CD4-positive, alpha-beta T cell treated with Interleukin-17A for 1 hour (primary cell): ENCODE results near the gene THEMIS2.
"Not testable (repeated sequence)": the region's sequence is repeated elsewhere in the genome, so short reads cannot be mapped to it uniquely, and the experiment has no call there.

ENCODE experiments used
- DNase-seq: peaks from one replicate; pipeline ENCODE4 v3.0.0-alpha.2; 2020

Gene THEMIS2

DNA sequence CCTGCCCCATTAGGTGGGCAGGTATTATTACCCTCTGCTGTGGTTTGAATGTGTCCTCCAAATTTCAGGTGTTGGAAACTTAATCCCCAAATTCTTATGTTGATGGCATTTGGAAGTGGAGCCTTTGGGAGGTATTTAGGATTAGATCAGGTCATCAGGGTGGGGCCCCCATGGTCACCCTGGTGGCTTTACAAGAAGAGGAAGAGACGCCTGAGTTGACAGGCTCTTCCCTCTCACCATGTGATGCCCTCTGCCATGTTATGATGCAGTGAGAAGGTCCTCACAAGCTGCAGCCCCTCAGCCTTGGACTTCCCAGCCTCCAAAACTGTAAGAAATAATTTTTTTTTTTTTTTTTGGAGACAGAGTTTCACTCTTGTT, 8.8 kb upstream of the THEMIS2 start:
- peak; percentile 17 for DNase-seq

DNA sequence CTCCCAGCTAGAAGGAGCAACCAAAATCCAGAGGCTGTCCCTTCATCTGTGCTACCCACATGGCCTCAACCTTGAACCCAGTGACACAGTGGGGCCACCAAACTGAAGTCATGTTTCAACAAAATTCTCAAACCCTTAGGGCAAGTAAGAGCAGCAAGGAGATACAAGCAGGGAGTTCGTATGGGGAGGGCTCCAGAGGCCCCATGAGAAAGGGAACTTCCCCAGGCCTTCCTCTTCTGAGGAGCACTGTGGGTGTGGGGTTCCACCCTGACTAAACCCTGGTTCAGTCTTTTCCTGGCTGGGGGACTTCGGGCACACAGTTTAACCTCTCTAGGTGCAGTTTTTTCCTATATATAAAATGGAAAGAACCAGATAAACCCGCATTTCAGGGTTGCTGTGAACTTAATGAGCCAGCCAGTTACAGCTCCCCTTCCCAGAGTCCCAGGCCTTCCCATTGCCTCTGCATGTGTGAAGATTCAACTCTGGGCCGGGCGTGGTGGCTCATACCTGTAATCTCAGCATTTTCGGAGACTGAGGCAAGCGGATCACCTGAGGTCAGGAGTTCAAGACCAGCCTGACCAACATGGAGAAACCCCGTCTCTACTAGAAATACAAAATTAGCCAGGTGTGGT, 8.0 kb upstream of the THEMIS2 start:
- peak; percentile 50 for DNase-seq

DNA sequence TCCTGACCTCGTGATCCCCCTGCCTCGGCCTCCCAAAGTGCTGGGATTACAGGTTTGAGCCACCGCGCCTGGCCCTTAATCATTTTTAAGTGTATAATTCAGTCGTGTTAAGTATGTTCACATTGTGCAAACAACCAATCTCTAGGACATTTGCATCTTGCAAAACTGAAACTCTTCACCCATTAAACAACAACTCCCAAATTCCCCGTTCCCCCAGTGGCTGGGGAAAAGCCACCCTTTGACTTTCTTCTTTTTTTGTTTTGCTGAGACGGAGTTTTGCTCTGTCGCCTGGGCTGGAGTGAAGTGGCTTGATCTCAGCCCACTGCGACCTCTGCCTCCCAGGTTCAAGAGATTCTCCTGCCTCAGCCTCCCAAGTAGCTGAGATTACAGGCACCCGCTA, 6.5 kb upstream of the THEMIS2 start:
- no peak for DNase-seq

DNA sequence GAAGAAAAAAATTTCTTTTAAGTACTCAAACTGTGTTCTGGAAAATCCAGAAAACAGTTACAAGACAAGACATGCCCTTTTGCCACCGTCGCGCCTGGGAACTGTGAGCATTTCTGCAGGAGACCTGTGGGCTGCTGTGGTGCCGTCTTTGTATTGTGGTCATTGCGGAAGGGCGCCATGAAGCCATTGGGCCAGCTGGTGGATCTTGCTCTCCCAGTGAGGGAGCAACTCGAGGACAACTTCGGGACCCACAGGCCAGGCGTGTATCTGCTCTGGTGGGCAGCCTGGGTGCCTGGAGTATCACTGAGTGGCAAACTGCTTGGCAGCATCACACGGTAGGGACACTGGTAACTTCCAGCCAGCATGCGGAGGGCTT, 3.8 kb upstream of the THEMIS2 start:
- no peak for DNase-seq

DNA sequence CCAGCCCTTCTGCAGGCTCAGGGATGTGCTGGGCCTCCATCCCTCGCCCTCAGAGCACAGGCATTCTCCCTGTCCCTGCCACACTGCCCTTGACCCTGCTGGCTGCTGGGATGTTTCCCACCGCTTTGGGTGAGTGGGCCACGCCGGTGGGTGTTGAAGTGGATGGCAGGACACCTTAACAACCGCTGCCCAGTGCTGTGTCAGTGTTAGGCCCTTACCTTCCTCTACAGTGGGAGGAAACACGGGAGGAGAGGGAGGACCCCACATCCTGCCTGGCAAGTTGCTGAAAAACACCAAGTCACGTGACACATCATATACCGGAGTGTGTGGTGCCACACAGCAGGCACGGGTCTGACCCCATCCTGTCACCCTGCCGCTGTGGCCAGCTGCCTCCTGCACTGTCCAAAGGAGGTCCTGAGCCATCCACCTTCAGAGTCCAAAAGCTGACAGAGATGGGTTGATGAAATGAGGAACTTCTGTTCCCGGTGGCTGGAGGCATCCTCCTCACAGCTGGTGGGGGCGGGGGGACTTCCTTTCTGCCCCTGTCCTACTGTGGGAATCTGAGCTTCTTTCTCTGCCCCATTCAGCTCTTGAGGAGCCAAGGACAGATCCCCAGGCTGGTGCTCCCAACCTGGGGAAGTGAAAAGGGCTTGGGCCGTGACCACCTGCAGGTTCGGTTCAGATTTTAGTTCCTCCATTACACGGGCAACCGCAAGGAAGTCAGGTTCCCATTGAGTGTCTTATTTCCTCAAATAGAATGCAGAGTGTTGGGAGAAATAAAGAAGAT, 3.2 kb upstream of the THEMIS2 start:
- DNase-seq, result peak; percentile 82

DNA sequence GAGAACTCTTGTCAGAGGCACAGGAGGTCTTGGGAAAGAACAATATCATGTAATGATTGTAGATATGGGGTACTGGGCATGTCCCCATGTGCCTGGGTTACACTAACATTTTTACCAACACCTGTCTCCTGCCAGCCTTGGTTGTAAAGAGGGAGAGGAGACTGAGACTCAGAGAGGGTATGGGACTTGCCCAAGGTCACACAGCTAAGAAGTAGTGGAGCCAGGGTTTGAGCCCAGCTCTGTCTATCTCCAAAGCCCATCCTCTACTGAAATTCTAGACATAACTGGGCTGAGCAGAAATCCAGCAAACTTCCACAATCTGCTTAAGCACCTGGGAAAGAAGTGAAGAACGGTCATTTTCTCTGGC, 2.6 kb upstream of the THEMIS2 start:
- no peak for DNase-seq

DNA sequence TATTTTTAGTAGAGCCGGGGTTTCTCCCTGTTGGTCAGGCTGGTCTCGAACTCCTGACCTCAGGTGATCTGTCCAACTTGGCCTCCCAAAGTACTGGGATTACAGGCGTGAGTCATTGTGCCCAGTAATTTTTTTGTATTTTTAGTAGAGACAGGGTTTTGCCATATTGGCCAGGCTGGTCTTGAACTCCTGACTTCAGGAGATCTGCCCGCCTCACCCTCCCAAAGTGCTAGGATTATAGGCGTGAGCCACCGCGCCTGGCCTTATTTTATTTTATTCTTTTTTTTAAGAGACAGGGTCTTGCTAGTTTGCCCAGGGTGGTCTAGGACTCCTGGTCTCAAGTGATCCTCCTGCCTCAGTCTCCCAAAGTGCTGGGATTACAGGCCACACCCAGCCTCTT, 1.3 kb upstream of the THEMIS2 start:
- DNase-seq, result not testable (repeated sequence)

DNA sequence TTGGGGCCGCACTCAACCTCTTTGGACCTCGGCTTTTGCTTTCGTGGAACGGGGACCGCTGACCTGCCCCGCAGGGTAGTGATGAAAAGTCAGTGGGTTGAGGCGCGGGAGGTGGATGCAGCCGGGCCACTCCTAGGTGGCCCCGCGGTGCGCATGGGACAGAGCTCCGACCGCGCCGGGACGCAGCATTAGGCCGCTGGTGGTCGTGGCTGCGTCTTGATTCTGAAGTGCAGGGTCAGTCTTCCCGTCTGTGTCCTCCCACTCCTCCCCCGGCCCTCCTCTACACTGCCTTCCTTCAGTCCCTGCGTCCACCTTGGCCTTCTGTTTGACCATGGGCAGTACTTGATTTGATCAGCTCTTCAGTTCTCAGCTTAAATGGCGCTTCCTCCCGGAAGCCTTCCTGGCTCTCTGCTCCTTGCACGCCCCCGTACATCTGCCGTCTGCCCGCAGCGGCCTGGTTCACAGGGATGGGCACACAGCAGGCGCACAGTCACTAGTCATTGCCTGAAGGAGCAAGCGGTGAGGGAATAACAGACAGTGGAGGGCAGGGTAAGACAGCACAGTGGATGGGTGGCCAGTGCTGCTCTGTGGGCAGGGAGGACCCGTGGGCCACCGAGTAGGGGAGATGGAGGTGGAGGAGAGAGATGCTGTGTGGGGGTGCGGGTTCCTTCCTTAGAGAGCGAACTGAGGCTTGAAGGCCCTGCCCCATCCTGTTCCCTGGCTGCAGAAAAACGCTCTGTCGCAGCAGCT, 633 bp downstream of the THEMIS2 start:
- peak; percentile 29 for DNase-seq

DNA sequence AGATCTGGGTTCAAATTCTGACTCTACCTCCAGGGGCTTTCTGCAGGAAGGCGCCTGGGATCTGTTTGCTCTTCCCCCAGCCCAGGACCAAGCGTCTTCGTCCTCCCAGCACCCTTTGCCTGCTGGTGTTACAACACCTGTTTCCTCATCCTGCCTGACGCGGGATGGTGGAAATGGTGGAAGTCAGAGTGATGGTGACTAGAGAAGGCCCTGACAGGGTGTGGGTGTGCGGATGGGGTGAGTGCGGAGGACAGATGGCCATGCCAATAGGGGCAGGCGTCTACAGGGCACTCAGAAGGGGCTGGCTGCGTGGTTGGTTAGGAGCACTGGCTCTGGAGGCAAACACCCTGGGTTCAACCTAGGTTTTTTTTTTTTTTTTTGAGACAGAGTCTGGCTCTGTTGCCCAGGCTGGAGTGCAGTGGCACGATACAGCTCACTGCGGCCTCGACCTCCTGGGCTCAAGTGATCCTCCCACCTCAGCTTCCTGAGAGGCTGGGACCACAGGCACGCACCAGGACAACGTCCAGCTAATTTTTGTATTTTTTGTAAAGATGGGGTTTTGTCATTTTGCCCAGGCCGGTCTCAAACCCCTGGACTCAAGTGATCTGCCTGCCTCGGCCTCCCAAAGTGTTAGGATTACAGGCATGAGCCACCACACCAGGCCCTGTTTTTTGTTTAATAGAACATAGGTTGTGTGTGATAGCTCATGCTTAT, 1.5 kb downstream of the THEMIS2 start:
- peak; percentile 31 for DNase-seq

DNA sequence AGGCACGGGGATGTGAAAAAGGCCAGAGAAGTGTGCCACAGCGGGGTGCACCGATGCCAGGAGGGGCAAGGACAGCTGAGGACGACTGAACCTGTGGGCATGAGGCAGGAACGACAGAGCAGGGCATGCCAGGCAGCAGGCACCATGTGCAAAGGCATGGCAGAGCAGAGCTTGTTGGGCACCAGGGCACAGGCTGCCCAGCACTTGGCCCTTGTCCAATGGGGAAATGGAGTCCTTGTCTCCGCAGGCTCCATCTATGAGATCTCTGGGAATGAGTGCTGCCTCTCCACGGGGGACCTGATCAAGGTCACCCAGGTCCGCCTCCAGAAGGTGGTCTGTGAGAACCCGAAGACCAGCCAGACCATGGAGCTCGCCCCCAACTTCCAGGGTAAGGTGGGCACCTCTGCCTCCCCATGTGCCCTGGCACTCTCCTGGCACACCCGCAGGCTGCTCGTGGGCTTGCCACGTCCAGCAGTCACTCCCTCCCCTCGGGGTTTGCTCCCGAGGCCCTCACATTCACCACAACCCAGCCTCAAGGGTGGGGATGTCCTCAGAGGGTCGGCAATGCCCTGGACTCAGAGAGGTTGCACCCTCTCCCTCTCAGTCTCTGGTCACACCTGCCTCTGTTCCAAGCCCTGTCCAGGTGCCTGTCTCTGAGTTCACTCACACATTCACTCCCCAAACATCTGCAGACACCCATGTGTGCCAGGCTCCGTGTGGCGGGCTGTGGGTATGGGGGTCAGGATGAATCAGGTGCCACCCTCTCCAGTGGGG, 4.2 kb downstream of the THEMIS2 start:
- DNase-seq, result no peak

DNA sequence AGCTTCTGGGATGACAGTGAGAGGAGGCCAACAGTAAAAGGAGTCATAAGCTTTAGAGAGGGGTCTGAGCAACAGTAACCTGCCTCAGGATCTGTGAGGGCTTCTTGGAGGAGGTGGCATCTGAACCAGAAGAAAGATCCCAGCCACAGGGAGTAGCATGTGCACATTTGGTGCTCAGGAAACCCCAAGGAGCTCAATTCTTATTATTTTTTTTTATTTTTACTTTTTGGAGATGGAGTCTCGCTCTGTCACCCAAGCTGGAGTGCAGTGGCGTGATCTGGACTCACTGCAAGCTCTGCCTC, 4.7 kb downstream of the THEMIS2 start:
- no peak for DNase-seq

DNA sequence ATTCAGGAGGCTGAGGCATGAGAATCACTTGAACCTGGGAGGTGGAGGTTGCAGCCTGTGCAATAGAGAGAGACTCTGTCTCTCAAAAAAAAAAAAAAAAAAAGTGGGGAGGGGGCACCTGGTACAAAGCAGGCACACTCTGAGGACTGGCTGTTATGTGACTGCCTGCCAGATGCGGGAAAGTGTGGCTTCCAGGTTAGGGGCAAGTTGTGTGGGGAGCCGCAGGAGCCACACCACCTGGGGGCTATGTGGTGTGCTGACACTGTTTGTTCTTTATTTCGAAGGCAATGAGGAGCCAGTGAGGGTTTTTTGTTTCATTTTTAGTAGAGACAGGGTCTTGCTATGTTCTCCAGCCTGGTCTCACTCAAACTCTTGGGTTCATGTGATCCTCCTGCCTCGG, 5.7 kb downstream of the THEMIS2 start:
- no peak for DNase-seq

DNA sequence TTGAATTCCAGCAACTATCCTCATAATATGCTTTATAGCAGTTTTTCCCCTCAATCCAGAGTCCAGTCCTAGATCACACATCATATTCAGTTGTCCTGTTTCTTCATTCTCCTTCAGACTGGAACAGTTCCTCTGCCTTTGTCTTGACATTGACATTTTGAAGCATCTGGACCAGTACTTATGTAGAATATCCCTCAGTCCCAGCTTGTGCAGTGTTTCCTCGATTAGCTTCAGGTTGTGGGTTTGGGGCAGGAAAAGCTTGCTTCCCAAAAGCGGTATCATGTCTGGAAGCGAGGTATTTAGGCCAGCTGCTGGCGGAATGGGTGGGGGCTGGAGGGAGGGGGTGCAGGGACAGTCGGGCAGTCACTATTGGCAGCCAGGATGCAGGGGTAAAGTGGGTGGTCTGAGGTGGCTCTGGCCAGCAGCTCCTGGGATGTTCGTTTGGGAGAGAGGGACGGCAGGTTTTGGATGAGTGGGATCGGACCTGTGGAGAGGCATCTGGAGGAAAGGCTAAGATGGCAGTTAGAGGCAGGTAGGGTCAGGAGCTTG, 6.5 kb downstream of the THEMIS2 start:
- no peak for DNase-seq

DNA sequence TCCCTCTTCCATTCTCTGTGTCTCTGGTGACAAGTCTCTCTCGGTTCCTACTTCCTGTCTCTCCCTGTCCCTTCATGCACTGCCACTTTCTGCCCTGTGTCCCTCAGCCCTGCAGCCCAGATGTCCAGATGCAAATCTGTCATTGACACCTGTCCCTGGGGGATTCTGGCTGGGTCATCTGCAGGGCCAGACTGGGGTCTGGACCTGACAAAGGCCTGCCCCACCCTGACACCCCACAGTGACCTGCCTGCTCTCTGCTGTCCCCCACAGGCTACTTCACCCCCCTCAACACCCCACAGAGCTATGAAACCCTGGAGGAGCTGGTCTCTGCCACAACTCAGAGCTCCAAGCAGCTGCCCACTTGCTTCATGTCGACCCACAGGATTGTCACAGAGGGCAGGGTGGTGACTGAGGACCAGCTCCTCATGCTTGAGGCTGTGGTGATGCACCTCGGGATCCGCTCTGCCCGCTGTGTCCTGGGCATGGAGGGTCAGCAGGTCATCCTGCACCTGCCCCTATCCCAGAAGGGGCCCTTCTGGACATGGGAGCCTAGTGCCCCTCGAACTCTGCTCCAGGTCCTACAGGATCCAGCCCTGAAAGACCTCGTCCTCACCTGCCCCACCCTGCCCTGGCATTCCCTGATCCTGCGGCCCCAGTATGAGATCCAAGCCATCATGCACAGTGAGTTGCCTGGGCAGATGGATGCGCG, 7.2 kb downstream of the THEMIS2 start:
- DNase-seq, result no peak

DNA sequence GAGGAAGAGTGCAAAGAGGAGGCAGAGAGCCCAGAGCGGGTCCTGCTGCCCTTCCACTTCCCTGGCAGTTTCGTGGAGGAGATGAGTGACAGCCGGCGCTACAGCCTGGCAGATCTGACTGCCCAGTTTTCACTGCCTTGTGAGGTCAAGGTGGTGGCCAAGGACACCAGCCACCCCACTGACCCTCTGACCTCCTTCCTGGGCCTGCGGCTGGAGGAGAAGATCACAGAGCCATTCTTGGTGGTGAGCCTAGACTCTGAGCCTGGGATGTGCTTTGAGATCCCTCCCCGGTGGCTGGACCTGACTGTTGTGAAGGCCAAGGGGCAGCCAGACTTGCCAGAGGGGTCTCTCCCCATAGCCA, 10.2 kb downstream of the THEMIS2 start:
- DNase-seq, result no peak

DNA sequence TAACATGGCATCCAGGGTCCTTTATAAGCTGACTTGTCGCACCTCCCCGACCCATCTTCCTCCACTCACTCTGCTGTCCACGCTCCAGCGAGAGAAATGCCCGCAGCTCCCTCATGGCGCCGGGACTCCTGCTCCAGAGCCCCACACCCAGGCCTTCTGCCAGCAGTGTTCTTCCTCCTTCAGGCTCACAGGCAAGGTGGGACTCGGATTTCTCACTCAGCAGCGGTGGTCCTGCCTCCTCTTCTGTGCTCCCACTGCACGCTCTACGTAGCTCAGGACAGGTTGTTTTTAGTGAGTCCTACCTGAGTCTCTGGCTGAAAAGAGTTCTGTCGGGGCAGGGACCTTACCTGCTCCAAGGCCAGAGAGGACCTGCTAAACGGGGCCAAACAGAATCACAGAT, 11.2 kb downstream of the THEMIS2 start:
- DNase-seq, result no peak

DNA sequence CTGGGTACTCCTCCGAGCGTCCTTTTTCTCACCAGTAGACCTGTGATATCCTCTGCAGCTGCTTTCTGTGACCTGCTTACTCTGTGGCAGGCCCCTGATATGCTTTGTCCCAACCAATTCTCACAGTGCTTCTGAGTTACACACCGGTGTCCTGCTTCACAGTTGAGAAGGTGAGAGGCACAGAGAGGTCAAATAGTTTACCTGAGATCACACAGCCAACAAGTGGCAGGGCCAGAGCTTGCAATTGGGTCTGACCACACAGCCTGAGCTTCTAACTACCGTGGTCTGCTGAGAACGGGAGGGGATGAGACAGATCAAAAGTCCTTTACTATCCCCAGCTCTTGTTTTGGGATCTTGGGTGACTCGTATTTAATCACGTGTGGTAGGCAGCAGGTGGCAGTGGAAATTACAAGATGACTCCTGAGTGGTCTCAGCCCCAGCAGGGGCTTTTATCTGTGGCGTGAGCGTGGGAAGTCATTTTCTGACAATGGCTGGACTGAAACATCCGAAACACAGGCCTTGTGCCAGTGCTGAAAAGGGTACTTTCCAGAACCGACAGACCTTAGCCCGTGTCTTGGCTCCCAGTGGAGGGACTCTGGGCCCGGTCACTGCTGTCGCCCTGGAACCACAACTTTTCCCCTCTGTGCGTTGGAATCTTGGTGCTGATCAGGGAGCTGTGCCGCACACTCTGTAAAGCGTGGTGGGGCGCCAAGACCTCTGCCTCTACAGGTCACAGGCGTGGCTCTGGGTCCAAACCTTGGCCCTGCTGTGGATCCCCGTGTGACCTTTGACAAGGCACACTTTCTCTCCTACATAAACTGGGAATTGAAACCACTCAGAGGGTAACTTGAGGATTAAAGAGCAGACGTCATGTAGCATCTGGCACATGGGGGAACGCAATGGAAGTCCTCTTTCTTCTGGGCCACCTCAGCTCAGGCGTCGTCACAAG, 11.9 kb downstream of the THEMIS2 start:
- peak; percentile 24 for DNase-seq

DNA sequence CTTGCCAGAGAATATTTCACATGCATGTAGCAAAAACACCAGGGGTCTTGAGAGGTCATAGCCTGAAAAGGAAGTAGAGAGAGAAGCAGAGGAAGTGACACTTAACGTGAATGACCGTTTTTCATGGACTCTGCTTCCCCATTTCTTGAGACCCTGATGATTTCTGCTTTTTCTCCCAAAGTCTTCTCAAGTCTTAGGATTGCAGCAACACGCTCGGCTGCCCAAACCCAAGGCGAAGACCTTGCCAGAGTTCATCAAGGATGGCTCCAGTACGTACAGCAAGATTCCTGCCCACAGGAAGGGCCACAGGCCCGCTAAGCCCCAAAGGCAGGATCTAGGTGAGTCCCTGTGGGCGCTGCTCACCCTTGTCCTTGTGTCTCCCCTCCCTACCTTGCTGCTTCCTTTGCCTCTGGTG, 12.8 kb downstream of the THEMIS2 start:
- no peak for DNase-seq

DNA sequence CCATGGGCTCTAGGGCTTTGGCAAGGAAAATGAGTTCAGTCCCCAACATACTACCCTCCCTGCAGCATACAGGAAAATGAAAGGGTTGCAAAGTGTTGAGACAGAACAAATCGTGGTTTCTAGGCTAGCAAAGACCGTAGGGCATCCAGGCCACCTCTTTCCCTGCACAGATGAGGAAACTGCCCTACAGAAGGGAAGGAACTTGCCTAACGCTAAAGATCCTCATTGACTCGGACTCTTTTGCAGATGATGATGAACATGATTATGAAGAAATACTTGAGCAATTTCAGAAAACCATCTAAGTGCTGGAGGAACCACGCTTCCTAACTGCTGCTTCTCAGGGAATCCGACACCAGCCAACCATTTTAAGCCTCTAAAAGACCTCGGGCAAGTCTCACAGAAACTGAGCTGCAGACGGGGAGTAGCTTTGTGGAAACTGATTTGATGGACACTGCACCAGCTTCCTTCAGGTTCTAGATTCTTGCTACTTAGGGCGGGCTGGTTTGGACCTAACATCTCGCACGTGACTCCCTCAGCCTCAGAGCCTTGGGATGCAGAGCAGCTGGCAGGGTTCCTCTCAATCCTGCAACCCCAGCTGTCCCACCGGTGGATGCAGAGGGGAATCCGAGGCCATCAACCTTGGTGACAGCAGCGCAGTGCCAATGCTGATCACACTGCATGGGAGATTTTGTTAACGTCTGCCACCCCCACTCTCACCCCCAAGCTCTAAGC, 13.4 kb downstream of the THEMIS2 start:
- peak; percentile 22 for DNase-seq

DNA sequence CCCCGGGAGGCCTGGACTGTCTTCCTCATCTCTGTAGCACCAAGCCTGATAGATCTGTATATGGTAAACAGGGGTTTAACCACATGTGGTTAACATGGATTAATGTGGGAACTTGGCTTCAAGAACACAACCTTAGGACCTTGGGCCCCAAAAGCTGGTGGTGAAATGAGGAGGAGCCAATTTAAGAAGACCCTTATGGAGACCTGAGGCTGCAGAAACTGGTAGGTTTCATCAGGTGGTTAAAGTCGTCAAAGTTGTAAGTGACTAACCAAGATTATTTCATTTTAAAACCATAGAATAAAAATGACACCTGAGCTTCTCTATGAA, 14.0 kb downstream of the THEMIS2 start:
- no peak for DNase-seq
